Brain microvascular endothelial cell (primary cell): ENCODE measurements around the gene MYOM3.

Experiments used
- DNase-seq: peaks from one replicate; pipeline ENCODE4 v3.0.0-alpha.2; 2020
- H3K27ac ChIP-seq: fragments of 250-450 bp; sonication (Bioruptor Pico); 2 replicates; pipeline ENCODE4 v1.5.1; 2020; ENCODE audit warnings: mild to moderate bottlenecking, moderate library complexity
- H3K27me3 ChIP-seq: fragments of 250-450 bp; sonication (Bioruptor Pico); replicated peaks from 2 replicates; pipeline ENCODE4 v1.5.1; 2020; ENCODE audit warnings: mild to moderate bottlenecking
- H3K36me3 ChIP-seq: fragments of 250-450 bp; sonication (Bioruptor Pico); replicated peaks from 2 replicates; pipeline ENCODE4 v1.5.1; 2020; ENCODE audit warnings: mild to moderate bottlenecking
- H3K4me3 ChIP-seq: 2 replicates; pipeline ENCODE4 v1.5.1; 2011; ENCODE audit warnings: low read depth, mild to moderate bottlenecking, control low read depth, low read length, moderate library complexity
- CTCF ChIP-seq: IDR thresholded peaks from 2 replicates; pipeline ENCODE4 v1.5.1; 2011; ENCODE audit warnings: low read depth, mild to moderate bottlenecking, moderate library complexity, low read length, control low read depth, inconsistent platforms; ENCODE audit errors: missing control alignments
- in situ Hi-C: cut with HindIII; loops from 2 replicates; pipeline ENCODE4 v1.10.0; 2017; ENCODE audit warnings: low sequenced_read_pairs, low pct_ligation_motif_present

MYOM3 gene

GRCh38 chr1:24102961-24103360, 9.0 kb downstream of the MYOM3 start:
- DNase-seq: no peak
- Histone ChIP-seq H3K36me3 (no peaks in the 10 kb centered on the region), H3K4me3 (no peak overlapping the region), H3K27me3 (no peaks in the 10 kb centered on the region), H3K27ac (no peak overlapping the region)
- in situ Hi-C loops: no loop called here
- TF ChIP-seq CTCF: no peak

GRCh38 chr1:24101796-24102586, 9.9 kb downstream of the MYOM3 start:
- no peaks in the 10 kb centered on the region for H3K27me3 ChIP-seq
- H3K4me3 ChIP-seq: no peak overlapping the region
- no peak for TF ChIP-seq CTCF
- DNase-seq: no peak
- H3K36me3 ChIP-seq: no peaks in the 10 kb centered on the region
- in situ Hi-C loops: no loop called here
- H3K27ac ChIP-seq: no peak overlapping the region

GRCh38 chr1:24100945-24101737, 10.8 kb downstream of the MYOM3 start:
- Histone ChIP-seq H3K27me3 (no peaks in the 10 kb centered on the region), H3K4me3 (no peak overlapping the region), H3K36me3 (no peaks in the 10 kb centered on the region), H3K27ac (no peak overlapping the region)
- TF ChIP-seq CTCF: no peak
- no peak for DNase-seq
- in situ Hi-C loops: no loop called here

GRCh38 chr1:24098943-24099638, 12.8 kb downstream of the MYOM3 start:
- TF ChIP-seq CTCF: no peak
- Histone ChIP-seq H3K36me3 (no peaks in the 10 kb centered on the region), H3K27me3 (no peaks in the 10 kb centered on the region), H3K4me3 (no peak overlapping the region), H3K27ac (no peak overlapping the region)
- no peak for DNase-seq
- in situ Hi-C loops: no loop called here

- no peaks in the 10 kb centered on the region for H3K27me3 ChIP-seq
- H3K4me3 ChIP-seq: no peak overlapping the region
- no peak for DNase-seq
- H3K36me3 ChIP-seq: no peaks in the 10 kb centered on the region
- in situ Hi-C loops: no loop called here
- H3K27ac ChIP-seq: no peak overlapping the region
- no peak for TF ChIP-seq CTCF
Observed at GRCh38 chr1:24098102-24098501, 13.8 kb downstream of the MYOM3 start.
